Peyer's patch (tissue), 4 donors: Measurements from ENCODE around the gene USP6NL.

Experiments used
- POLR2A ChIP-seq, 2 donors: fragments of 450-650 bp; IDR thresholded peaks; one replicate each; pipeline ENCODE4 v1.5.1; 2017; ENCODE audit warnings: antibody characterized with exemption in 2 of 2, mild to moderate bottlenecking in 2 of 2, moderate library complexity in 2 of 2
- TF ChIP-seq, protein P1 (sequence below), 6 experiments: fragments of 450-650 bp in 4 of 6; fragments of 200-600 bp in 2 of 6; sonication (generic) in 1 of 6; IDR thresholded peaks; one replicate each; pipeline ENCODE4 v1.5.1; 2017 to 2019; ENCODE audit warnings: antibody characterized with exemption in 6 of 6, mild to moderate bottlenecking in 3 of 6, moderate library complexity in 1 of 6

- TF ChIP-seq, protein P1, sequence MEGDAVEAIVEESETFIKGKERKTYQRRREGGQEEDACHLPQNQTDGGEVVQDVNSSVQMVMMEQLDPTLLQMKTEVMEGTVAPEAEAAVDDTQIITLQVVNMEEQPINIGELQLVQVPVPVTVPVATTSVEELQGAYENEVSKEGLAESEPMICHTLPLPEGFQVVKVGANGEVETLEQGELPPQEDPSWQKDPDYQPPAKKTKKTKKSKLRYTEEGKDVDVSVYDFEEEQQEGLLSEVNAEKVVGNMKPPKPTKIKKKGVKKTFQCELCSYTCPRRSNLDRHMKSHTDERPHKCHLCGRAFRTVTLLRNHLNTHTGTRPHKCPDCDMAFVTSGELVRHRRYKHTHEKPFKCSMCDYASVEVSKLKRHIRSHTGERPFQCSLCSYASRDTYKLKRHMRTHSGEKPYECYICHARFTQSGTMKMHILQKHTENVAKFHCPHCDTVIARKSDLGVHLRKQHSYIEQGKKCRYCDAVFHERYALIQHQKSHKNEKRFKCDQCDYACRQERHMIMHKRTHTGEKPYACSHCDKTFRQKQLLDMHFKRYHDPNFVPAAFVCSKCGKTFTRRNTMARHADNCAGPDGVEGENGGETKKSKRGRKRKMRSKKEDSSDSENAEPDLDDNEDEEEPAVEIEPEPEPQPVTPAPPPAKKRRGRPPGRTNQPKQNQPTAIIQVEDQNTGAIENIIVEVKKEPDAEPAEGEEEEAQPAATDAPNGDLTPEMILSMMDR (IDR thresholded peaks at IDR 0.05): no peak
- TF ChIP-seq POLR2A (IDR thresholded peaks at IDR 0.05): no peak
These were observed 111.9 kb downstream of the USP6NL start for GRCh38 chr10:11499425-11500071.
